Measurements from ENCODE around the gene KLHDC10. TPM values are rescaled to one million over a fixed set of nuclear protein-coding genes. Genes with fewer than 3 reads are reported as not detected.
"Not testable (repeated sequence)": the region's sequence is repeated elsewhere in the genome, so short reads cannot be mapped to it uniquely, and the experiment has no call there.

The KLHDC10 gene
- total RNA-seq, 1 experiment from 2014 or later = 39.6 TPM

- in situ Hi-C loops (cut with HindIII; ENCODE audit: low pct_unique_long_range_greater_than_20kb, low sequenced_read_pairs) = no loop called here
- DNase-seq (ENCODE audit: low read depth, low spot score) = no peak
These were observed 87.4 kb downstream of the KLHDC10 start for GRCh38 chr7:130157700-130158099.

- in situ Hi-C loops (cut with HindIII; ENCODE audit: low pct_unique_long_range_greater_than_20kb, low sequenced_read_pairs) = no loop called here
- no peak for DNase-seq (ENCODE audit: low read depth, low spot score)
These were observed 89.7 kb downstream of the KLHDC10 start for GRCh38 chr7:130160023-130160422.

- in situ Hi-C loops (cut with HindIII; ENCODE audit: low pct_unique_long_range_greater_than_20kb, low sequenced_read_pairs) = no loop called here
- DNase-seq (ENCODE audit: low read depth, low spot score) = no peak
These were observed 90.1 kb downstream of the KLHDC10 start for GRCh38 chr7:130160455-130160854.

- in situ Hi-C loops (cut with HindIII; ENCODE audit: low pct_unique_long_range_greater_than_20kb, low sequenced_read_pairs) = no loop called here
- DNase-seq (ENCODE audit: low read depth, low spot score) = no peak
These were observed 91.9 kb downstream of the KLHDC10 start for GRCh38 chr7:130162196-130162595.

- in situ Hi-C loops (cut with HindIII; ENCODE audit: low pct_unique_long_range_greater_than_20kb, low sequenced_read_pairs) = no loop called here
- no peak for DNase-seq (ENCODE audit: low read depth, low spot score)
These were observed 104.1 kb downstream of the KLHDC10 start for GRCh38 chr7:130174237-130174959.

- in situ Hi-C loops (cut with HindIII; ENCODE audit: low pct_unique_long_range_greater_than_20kb, low sequenced_read_pairs) = no loop called here
- DNase-seq (ENCODE audit: low read depth, low spot score) = no peak
These were observed 107.9 kb downstream of the KLHDC10 start for GRCh38 chr7:130178251-130178650.

GRCh38 chr7:130179631-130180030 lies 109.3 kb downstream of the KLHDC10 start:
- DNase-seq (ENCODE audit: low read depth, low spot score) = no peak
- in situ Hi-C loops (cut with HindIII; ENCODE audit: low pct_unique_long_range_greater_than_20kb, low sequenced_read_pairs) = no loop called here

GRCh38 chr7:130180571-130181262 lies 110.4 kb downstream of the KLHDC10 start:
- in situ Hi-C loops (cut with HindIII; ENCODE audit: low pct_unique_long_range_greater_than_20kb, low sequenced_read_pairs) = no loop called here
- no peak for DNase-seq (ENCODE audit: low read depth, low spot score)

GRCh38 chr7:130181263-130181605 lies 110.9 kb downstream of the KLHDC10 start:
- in situ Hi-C loops (cut with HindIII; ENCODE audit: low pct_unique_long_range_greater_than_20kb, low sequenced_read_pairs) = no loop called here
- DNase-seq (ENCODE audit: low read depth, low spot score) = no peak

- DNase-seq (ENCODE audit: low read depth, low spot score) = no peak
- in situ Hi-C loops (cut with HindIII; ENCODE audit: low pct_unique_long_range_greater_than_20kb, low sequenced_read_pairs) = no loop called here
These were observed 112.7 kb downstream of the KLHDC10 start for GRCh38 chr7:130182990-130183389.

- in situ Hi-C loops (cut with HindIII; ENCODE audit: low pct_unique_long_range_greater_than_20kb, low sequenced_read_pairs); DNase-seq (ENCODE audit: low read depth, low spot score): not testable (repeated sequence)
These were observed 114.0 kb downstream of the KLHDC10 start for GRCh38 chr7:130184349-130184748.

Small RNAs within 50 kb of the gene (small RNA-seq; reads per million reads assigned to genes)
- gene RNA5SP245 = 0 to 0.10 reads per million in 2 experiments

Other genes starting within 250 kb of the KLHDC10 start
- 37.4 and 40.5 TPM in 2 replicates for gene UBE2H, start 117.6 kb upstream of the KLHDC10 start, total RNA-seq (2014; rRNA removed; shearing (Covaris generic))
- gene ZC3HC1, start 19.2 kb upstream of the KLHDC10 start, total RNA-seq (2014; rRNA removed; shearing (Covaris generic)) = 41.4 and 47.1 TPM in 2 replicates
- 31.0 and 34.0 TPM in 2 replicates for gene TMEM209, start 134.9 kb downstream of the KLHDC10 start, total RNA-seq (2014; rRNA removed; shearing (Covaris generic))
- gene SSMEM1, start 137.3 kb downstream of the KLHDC10 start, total RNA-seq (2014; rRNA removed; shearing (Covaris generic)) = 0.45 TPM in 1 of 2 replicates, not detected in the other
- gene CPA2, start 196.3 kb downstream of the KLHDC10 start, total RNA-seq (2014; rRNA removed; shearing (Covaris generic)) = not detected in 2 replicates
- 0.11 and 0.16 TPM in 2 replicates for gene CPA4, start 222.6 kb downstream of the KLHDC10 start, total RNA-seq (2014; rRNA removed; shearing (Covaris generic))